NCI-H2196 treated with DMSO at 0.1 percent for 48 hours (cell line): ENCODE results near the gene USP5.

Source experiments
- DNase-seq: peaks from one replicate; lab custom pipeline; 2025; ENCODE audit not compliant: unreplicated experiment; lab: John Stamatoyannopoulos, UW

USP5 gene

DNA sequence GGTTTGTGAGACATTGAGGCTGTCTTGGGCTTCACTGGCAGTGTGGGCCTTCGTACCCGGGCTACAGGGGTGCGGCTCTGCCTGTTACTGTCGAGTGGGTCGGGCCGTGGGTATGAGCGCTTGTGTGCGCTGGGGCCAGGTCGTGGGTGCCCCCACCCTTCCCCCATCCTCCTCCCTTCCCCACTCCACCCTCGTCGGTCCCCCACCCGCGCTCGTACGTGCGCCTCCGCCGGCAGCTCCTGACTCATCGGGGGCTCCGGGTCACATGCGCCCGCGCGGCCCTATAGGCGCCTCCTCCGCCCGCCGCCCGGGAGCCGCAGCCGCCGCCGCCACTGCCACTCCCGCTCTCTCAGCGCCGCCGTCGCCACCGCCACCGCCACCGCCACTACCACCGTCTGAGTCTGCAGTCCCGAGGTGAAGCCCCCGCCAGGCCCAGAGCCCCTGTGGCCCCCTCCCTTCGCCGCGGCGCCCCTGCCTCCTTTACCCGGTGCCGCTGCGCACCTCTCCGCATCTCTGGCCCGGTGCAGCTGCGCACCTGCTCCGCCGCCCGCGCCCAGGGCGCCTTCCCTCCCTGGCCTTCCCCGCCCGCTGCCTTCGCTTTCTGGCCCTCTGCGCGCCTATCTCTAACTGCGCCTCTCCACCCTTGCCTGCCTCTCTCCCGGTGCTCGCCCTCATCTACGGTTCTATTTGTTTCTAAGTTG lies 62.4 kb downstream of the USP5 start, which contains the start of gene ENO2:
Gene ENO2 (plus strand): TSS at position 335 of the 701 bp plus-strand sequence. CDS start 1,253 bp downstream, outside the sequence.
- DNase-seq = peak; percentile 13

DNA sequence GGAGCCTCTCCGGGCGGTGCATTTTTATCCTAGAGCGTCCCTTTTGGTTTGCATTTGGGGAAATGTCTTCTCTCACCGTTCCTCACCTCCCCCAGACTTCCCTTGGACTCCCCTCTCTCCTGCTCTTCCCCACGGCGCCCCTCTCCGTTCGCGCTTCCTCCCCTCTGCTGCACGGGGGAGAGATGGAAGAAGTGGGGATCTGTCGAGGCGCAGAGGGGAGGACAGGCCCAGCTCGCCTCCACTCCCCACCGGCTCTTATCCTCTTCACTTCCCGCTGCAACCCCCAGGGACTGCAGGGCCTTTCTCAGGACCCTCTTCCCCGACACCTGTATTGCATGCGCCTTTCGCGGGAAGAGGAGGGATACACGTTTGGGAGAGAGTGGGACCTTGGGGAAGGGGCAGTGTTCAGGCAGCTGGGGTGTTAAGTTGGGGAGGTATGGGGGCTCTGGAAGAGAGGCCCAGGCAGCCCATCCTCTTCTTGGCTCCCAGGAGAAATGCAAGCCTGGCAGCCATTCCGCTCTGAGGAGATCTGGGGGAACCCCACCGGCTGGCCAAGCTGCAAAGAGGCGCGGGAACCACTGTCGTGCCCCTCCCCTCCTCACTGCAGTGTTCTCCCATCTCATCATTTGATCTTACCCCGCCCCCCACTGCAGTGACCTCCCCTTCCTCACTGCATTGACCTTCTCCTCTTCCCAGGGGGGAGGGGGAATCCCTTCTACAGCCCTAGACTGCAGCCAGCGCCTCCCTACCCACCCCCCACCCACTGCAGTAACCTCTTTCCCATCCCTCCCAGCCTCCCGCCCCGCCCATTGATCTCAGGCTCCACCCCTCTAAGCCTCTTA lies 63.2 kb downstream of the USP5 start:
- DNase-seq = no peak

DNA sequence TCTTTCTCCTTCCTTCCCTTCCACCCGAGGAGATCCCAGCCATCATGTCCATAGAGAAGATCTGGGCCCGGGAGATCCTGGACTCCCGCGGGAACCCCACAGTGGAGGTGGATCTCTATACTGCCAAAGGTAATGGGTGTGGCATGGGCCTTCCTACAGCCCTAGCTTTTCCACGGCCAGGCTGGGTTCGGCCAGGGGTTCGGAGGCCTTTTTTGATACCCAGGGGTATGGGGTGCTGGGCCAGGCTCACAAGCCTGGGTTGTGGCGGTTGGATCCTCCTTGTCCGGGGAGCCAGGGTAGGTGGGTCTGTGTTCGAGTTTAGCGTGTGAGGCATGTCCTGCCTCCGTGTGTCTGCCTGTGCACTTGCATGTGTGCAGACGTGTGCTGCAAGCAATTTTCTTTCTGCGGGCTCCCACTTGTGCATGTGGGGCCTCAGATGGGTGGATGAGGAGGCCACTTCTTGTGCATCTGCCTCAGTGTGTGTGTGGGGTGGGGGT lies 63.9 kb downstream of the USP5 start:
- DNase-seq = no peak
